GM12878 (cell line): ENCODE data around the gene CDH15. TPM values are rescaled to one million over a fixed set of nuclear protein-coding genes. Genes with fewer than 3 reads are reported as not detected.

ENCODE experiments used
- ATAC-seq: fragments of 200-7000 bp; cut with Tn5 transposase; 3 replicates; pipeline ENCODE4 v1.9.1; 2020; ENCODE audit warnings: mild to moderate bottlenecking, moderate library complexity
- BruUV-seq: library from RNA; stranded (reverse); fragments of 400-500 nt; replicated peaks from 2 replicates; lab custom pipeline; 2021; lab: Mats Ljungman, UMichigan
- CTCF ChIA-PET: fragments of 300-600 bp; sonication (Branson Sonifier 250); formaldehyde crosslinking; extraction: SDS; loops from one replicate; lab custom pipeline; 2021; ENCODE audit warnings: inconsistent platforms; lab: Yijun Ruan, JAX
- POLR2A ChIA-PET: fragments of 350-600 bp; formaldehyde crosslinking; extraction: SDS; loops from one replicate; lab custom pipeline; 2021; ENCODE audit warnings: inconsistent platforms; lab: Charles Lee
- RAD21 ChIA-PET: fragments of 300-600 bp; sonication (Branson Sonifier 250); formaldehyde crosslinking; loops from one replicate; lab custom pipeline; 2023; ENCODE audit warnings: antibody characterized with exemption; ENCODE audit not compliant: unreplicated experiment; lab: Charles Lee
- SMC1A ChIA-PET: fragments of 300-600 bp; sonication (Branson Sonifier 250); formaldehyde crosslinking; loops from one replicate; lab custom pipeline; 2023; ENCODE audit not compliant: unreplicated experiment, uncharacterized antibody; lab: Charles Lee
- DNase-seq: peaks from one replicate; pipeline ENCODE4 v3.0.0-alpha.2; 2011; ENCODE audit warnings: low read depth, low spot score
- FAIRE-seq: peaks from 3 replicates; lab custom pipeline; 2011; peaks lifted over from hg19 to GRCh38; lab: Jason Lieb, UNC
- H2AFZ ChIP-seq: 2 replicates; pipeline ENCODE4 v1.6.0; 2011; ENCODE audit warnings: low read depth, low read length, control low read depth; ENCODE audit not compliant: control insufficient read depth
- H3K27ac ChIP-seq: 2 replicates; pipeline ENCODE4 v1.5.1; 2011; ENCODE audit warnings: control low read depth; ENCODE audit not compliant: control insufficient read depth, insufficient read depth
- H3K27me3 ChIP-seq, 2 experiments: replicated peaks in 1 of 2; 2 replicates each; pipeline versions ENCODE4 v1.6.0 to v1.6.1; 2011; ENCODE audit warnings: low read length in 1 of 2; ENCODE audit not compliant: control insufficient read depth in 2 of 2, insufficient read depth in 2 of 2
- H3K36me3 ChIP-seq, 2 experiments: 2 replicates each; pipeline ENCODE4 v1.5.1; 2011; ENCODE audit warnings: low read length in 1 of 2; ENCODE audit not compliant: control insufficient read depth in 2 of 2, insufficient read depth in 2 of 2
- H3K4me1 ChIP-seq: 2 replicates; pipeline ENCODE4 v1.6.1; 2011; ENCODE audit warnings: mild to moderate bottlenecking, low read length, moderate library complexity, mixed read lengths; ENCODE audit not compliant: control insufficient read depth, insufficient read depth
- H3K4me2 ChIP-seq: 2 replicates; pipeline ENCODE4 v1.6.0; 2011; ENCODE audit warnings: control low read depth; ENCODE audit not compliant: control insufficient read depth, insufficient read depth
- H3K4me3 ChIP-seq: fragments of 200-600 bp; sonication (generic); 2 replicates; pipeline ENCODE4 v1.5.1; 2016
- H3K79me2 ChIP-seq: 2 replicates; pipeline ENCODE4 v1.6.0; 2011; ENCODE audit warnings: low read length; ENCODE audit not compliant: control insufficient read depth, insufficient read depth
- H3K9ac ChIP-seq: 2 replicates; pipeline ENCODE4 v1.8.0; 2011; ENCODE audit warnings: low read length, control low read depth, mixed read lengths; ENCODE audit not compliant: control insufficient read depth, insufficient read depth
- H3K9me3 ChIP-seq: replicated peaks from 3 replicates; pipeline ENCODE4 v1.5.1; 2011; ENCODE audit warnings: mild to moderate bottlenecking, low read length; ENCODE audit not compliant: control insufficient read depth, insufficient read depth
- H4K20me1 ChIP-seq: 2 replicates; pipeline ENCODE4 v1.6.0; 2011; ENCODE audit not compliant: control insufficient read depth, insufficient read depth
- CHD4 ChIP-seq: fragments of 200-600 bp; sonication (generic); IDR thresholded peaks from 2 replicates; pipeline ENCODE4 v1.6.1; 2016; ENCODE audit warnings: mild to moderate bottlenecking
- HDGF ChIP-seq: fragments of 450-650 bp; IDR thresholded peaks from 2 replicates; pipeline ENCODE4 v1.6.1; 2016; ENCODE audit warnings: antibody characterized with exemption
- HSF1 ChIP-seq: fragments of 150-350 bp; IDR thresholded peaks from 2 replicates; pipeline ENCODE4 v1.6.1; 2014; ENCODE audit warnings: mild to moderate bottlenecking, low read depth, low read length
- IRF3 ChIP-seq: fragments of 450-650 bp; IDR thresholded peaks from 2 replicates; pipeline ENCODE4 v1.6.1; 2014; ENCODE audit warnings: mild to moderate bottlenecking
- IRF4 ChIP-seq: IDR thresholded peaks from 2 replicates; pipeline ENCODE4 v1.6.1; 2011; ENCODE audit warnings: low read depth, low read length
- MEF2B ChIP-seq: fragments of 450-650 bp; IDR thresholded peaks from 2 replicates; pipeline ENCODE4 v1.6.1; 2018; ENCODE audit warnings: mild to moderate bottlenecking, moderate library complexity; ENCODE audit not compliant: partially characterized antibody, poor library complexity, severe bottlenecking
- PBX3 ChIP-seq: IDR thresholded peaks from 2 replicates; pipeline ENCODE4 v1.6.1; 2011; ENCODE audit warnings: mild to moderate bottlenecking, low read depth, low read length, moderate library complexity; ENCODE audit not compliant: insufficient replicate concordance
- PRDM15 ChIP-seq: fragments of 450-650 bp; formaldehyde crosslinking; IDR thresholded peaks from 2 replicates; pipeline ENCODE4 v1.4.0; 2020; ENCODE audit warnings: mild to moderate bottlenecking, moderate library complexity
- RELA ChIP-seq: fragments of 450-650 bp; IDR thresholded peaks from 2 replicates; pipeline ENCODE4 v1.8.0; 2014; ENCODE audit warnings: borderline replicate concordance; ENCODE audit not compliant: partially characterized antibody
- SMAD5 ChIP-seq: IDR thresholded peaks from 2 replicates; pipeline ENCODE4 v1.6.1; 2016; ENCODE audit warnings: antibody characterized with exemption, low read depth
- TCF7 ChIP-seq: IDR thresholded peaks from 2 replicates; pipeline ENCODE4 v1.6.1; 2014; ENCODE audit warnings: antibody characterized with exemption, borderline replicate concordance
- YY1 ChIP-seq: IDR thresholded peaks from 2 replicates; pipeline ENCODE4 v1.6.1; 2011; ENCODE audit warnings: low read depth, mild to moderate bottlenecking, low read length
- WGBS: methylation state at CpG from one replicate; pipeline ENCODE4 v1.1.6; 2016; ENCODE audit warnings: low lambda C conversion rate; ENCODE audit not compliant: insufficient replicate concordance, insufficient coverage; ENCODE audit errors: missing lambda C conversion rate; 5-methylcytosine and 5-hydroxymethylcytosine counted together
- in situ Hi-C: fragments of 300-500 bp; cut with MboI; formaldehyde crosslinking; loops from 9 replicates; pipeline ENCODE4 v1.14.3; 2018; ENCODE audit warnings: mixed read lengths
- intact Hi-C: fragments of 100-400 bp; cut with micrococcal nuclease; formaldehyde crosslinking; loops from one replicate; pipeline ENCODE4 v1.14.2; 2022; ENCODE audit not compliant: unreplicated experiment
- polyA plus RNA-seq, 11 experiments: library from polyadenylated mRNA; depleted of rRNA in 4 of 11; unstranded in 6 of 11; stranded (reverse) in 5 of 11; fragments of >200 nt; fragmentation: Nextera tagmentation in 4 of 11; fragmentation: Illumina TruSeq in 1 of 11; extraction: Ambion mirVana in 4 of 11; extraction: Trizol in 1 of 11; gene quantifications; 1 replicate in 1 of 11; 2 replicates in 10 of 11; pipeline versions ENCODE4 v1.2.1 to v1.2.3, GENCODE V29; 2011 to 2016; ENCODE audit warnings: inconsistent platforms in 2 of 11, missing spikeins in 2 of 11, low read depth in 1 of 11
- total RNA-seq, 4 experiments: library from RNA; depleted of rRNA in 3 of 4; stranded (reverse); fragments of >200 nt in 3 of 4; fragmentation: Illumina TruSeq in 1 of 4; extraction: Trizol in 1 of 4; gene quantifications; 2 replicates each; pipeline versions ENCODE4 v1.2.1 to v1.2.3, GENCODE V29; 2013 to 2021

CDH15 gene
- total and polyA plus RNA-seq, 10 of the 15 experiments (the other 5 are each of a cell fraction or from before 2014, with no cell fraction given), result 0.02 to 0.06 TPM; not detected in 8

- no TSS peak for BruUV-seq
- peaks cover 3 to 5% of the 10 kb centered on the region in 2 experiments; a peak in 3 of 4 replicates for H3K27me3 ChIP-seq
- H3K79me2 ChIP-seq, result no peaks in the 10 kb centered on the region
- in situ Hi-C loops, result no loop called here
- TF ChIP-seq YY1 (no peak), TCF7 (no peak), PBX3 (no peak), RELA (no peak), CHD4 (no peak), PRDM15 (no peak), IRF3 (no peak), HDGF (no peak), SMAD5 (no peak), HSF1 (no peak), MEF2B (no peak), IRF4 (no peak)
- ChIA-PET SMC1A (no interaction called here), RAD21 (no interaction called here), CTCF (no interaction called here), POLR2A (interaction anchor here (0.6 kb wide), 1 partner anchor 253 kb away, joined by 8 read pairs; no protein-coding TSS in a partner anchor)
- no peak overlapping the region for H3K9ac ChIP-seq
- 76% methylated on average over 13 of the region's 13 CpGs for WGBS
- intact Hi-C loops, result no loop called here
- no peak overlapping the region for H3K27ac ChIP-seq
- FAIRE-seq, result no peak
- no peak for ATAC-seq
- no peaks in the 10 kb centered on the region for H3K36me3 ChIP-seq
- H3K4me2 ChIP-seq, result no peak overlapping the region
- H4K20me1 ChIP-seq, result no peaks in the 10 kb centered on the region
- no peaks in the 10 kb centered on the region for H3K4me1 ChIP-seq
- no peaks in the 10 kb centered on the region for H3K9me3 ChIP-seq
- H2AFZ ChIP-seq, result no peak overlapping the region
- H3K4me3 ChIP-seq, result no peak overlapping the region
- no peak for DNase-seq
Measured at GRCh38 chr16:89197033-89197632, 25.6 kb downstream of the CDH15 start.
